ENCODE results near the gene ABLIM2.

GRCh38 chr4:8205749-8206611 lies 47.4 kb upstream of the ABLIM2 start:
- TF ChIP-seq CTCF (IDR thresholded peaks at IDR 0.05; ENCODE audit: insufficient read depth, low read length) (no peak), GABPA (IDR thresholded peaks at IDR 0.05; ENCODE audit: low read depth) (no peak), SPI1 (IDR thresholded peaks at IDR 0.05; ENCODE audit: borderline replicate concordance, low read depth) (peak; percentile 95), POLR2AphosphoS5 (IDR thresholded peaks at IDR 0.05; ENCODE audit: low read depth) (peak; percentile 71), REST (IDR thresholded peaks at IDR 0.05; ENCODE audit: insufficient replicate concordance, low read depth) (no peak)
